Measurements from ENCODE around the gene ARHGAP45. TPM values are rescaled to one million over a fixed set of nuclear protein-coding genes. Genes with fewer than 3 reads are reported as not detected.

ARHGAP45 gene
- total and polyA plus RNA-seq, 4 donors, result 7.4 to 38.6 (median 18.5) TPM

DNA sequence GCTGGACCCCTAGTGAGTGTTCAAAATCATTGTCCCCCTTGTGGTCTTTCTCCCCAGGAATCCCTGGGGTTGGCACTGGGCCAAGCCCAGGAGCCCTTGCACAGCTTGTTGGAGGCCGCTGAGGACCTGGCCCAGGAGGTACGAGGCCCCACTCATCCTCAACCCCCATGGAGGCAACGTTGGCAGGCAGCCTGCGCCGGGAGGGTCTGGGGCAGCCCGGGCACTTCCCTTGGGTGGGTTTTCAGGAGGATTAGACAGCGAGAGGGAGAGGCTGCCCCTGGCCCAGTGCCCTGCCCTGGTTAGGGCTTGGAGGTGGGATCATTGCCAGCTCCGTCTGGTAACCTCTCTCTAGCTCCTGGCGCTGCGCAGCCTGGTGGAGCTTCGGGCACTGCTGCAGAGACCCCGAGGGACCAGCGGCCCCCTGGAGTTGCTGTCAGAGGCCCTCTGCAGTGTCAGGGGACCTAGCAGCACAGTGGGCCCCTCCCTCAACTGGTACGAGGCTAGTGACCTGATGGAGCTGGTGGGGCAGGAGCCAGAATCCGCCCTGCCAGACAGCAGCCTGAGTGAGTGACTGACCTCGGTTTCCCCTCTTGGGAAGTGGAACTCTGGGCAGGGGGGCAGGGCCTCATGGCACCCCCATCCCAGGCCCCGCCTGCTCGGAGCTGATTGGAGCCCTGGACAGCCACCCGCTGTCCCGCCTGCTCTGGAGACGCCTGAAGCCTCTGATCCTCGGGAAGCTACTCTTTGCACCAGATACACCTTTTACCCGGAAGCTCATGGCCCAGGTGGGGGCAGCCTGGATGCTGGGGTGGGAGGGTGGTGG lies 24.1 kb upstream of the ARHGAP45 start:
- Histone ChIP-seq H3K27ac (ENCODE audit: low read depth in 1 of 2, low read length in 2 of 2) (no peak overlapping the region), H3K36me3 (ENCODE audit: control insufficient read depth in 1 of 2, insufficient read depth in 2 of 2, low read length in 1 of 2) (no peaks in the 10 kb centered on the region), H3K9me3 (ENCODE audit: control insufficient read depth, low read length) (no peaks in the 10 kb centered on the region), H3K4me1 (ENCODE audit: control insufficient read depth in 1 of 2, insufficient read depth in 2 of 2, low read length in 2 of 2) (no peaks in the 10 kb centered on the region), H3K27me3 (ENCODE audit: control insufficient read depth in 1 of 2, insufficient read depth in 2 of 2, low read length in 1 of 2) (no peaks in the 10 kb centered on the region), H3K4me3 (ENCODE audit: low read length in 2 of 2) (no peak overlapping the region)
- ATAC-seq (ENCODE audit: low FRiP score) (no peak), DNase-seq (peak in 1 of 2 donors; percentile 58)
- intact Hi-C loops (cut with DNase I), result loop anchor here (5.0 kb wide), 1 partner anchor 54 kb away; the partner anchor contains the start of gene POLR2E (in 2 of the 2)
- 43 to 52% methylated on average over 23 of the region's 23 CpGs for WGBS, 2 donors

DNA sequence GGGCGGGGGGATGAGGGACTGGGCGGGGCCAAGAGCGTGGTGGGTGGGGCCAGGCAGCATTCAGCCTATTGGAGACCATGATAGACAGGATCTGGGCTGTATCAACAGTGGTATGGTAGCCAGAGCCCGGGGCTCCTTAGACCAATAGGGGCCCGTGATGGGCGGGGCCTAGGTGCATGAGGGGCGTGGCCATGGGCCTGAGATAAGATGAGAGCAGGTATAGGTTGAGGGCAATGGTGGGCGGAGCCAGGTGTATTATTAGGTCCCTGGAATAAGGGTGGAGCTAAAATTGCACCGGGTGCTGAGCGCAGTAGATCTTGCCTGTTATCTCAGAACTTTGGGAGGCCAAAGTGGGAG lies 21.7 kb upstream of the ARHGAP45 start:
- Histone ChIP-seq H3K36me3 (ENCODE audit: control insufficient read depth in 1 of 2, insufficient read depth in 2 of 2, low read length in 1 of 2) (no peaks in the 10 kb centered on the region), H3K27me3 (ENCODE audit: control insufficient read depth in 1 of 2, insufficient read depth in 2 of 2, low read length in 1 of 2) (no peaks in the 10 kb centered on the region), H3K9me3 (ENCODE audit: control insufficient read depth, low read length) (no peaks in the 10 kb centered on the region), H3K4me3 (ENCODE audit: low read length in 2 of 2) (no peak overlapping the region), H3K27ac (ENCODE audit: low read depth in 1 of 2, low read length in 2 of 2) (no peak overlapping the region), H3K4me1 (ENCODE audit: control insufficient read depth in 1 of 2, insufficient read depth in 2 of 2, low read length in 2 of 2) (no peaks in the 10 kb centered on the region)
- 70 to 75% methylated on average over 10 of the region's 10 CpGs for WGBS, 2 donors
- peak in 1 of 2 donors; percentile 48 for DNase-seq
- intact Hi-C loops (cut with DNase I), result no loop called here
- ATAC-seq (ENCODE audit: low FRiP score), result no peak

DNA sequence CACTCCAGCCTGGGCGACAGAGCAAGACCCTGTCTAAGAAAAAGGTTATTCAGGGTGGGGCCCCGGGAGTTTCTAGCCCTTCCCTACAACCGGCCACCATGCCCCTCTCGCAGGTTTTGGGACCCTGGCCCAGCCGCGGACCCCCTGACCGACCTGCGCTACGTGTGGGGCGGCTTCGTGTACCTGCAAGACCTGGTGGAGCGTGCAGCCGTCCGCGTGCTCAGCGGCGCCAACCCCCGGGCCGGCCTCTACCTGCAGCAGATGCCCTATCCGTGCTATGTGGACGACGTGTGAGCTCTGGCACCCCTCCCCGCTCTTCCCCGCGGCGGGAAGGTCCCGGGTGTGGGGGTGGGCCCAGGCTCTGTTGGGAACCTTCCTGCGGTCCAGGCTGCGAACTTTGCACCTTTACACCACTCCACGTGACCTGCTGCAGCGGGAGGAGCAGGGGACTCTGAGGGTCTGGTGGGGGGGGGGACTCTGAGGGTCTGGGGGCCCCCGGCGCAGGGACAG lies 20.8 kb upstream of the ARHGAP45 start:
- intact Hi-C loops (cut with DNase I), result no loop called here
- no peak for ATAC-seq (ENCODE audit: low FRiP score)
- 88 to 93% methylated on average over 31 to 33 of the region's 33 CpGs for WGBS, 2 donors

GRCh38 chr19:1046836-1047695 lies 19.9 kb upstream of the ARHGAP45 start:
- 93 to 94% methylated on average over 77 of the region's 77 CpGs for WGBS, 2 donors

More for the DNA sequence above, 20.8 kb upstream of the ARHGAP45 start:
- DNase-seq, result no peak
- Histone ChIP-seq H3K4me3 (ENCODE audit: low read length in 2 of 2) (no peak overlapping the region), H3K9me3 (ENCODE audit: control insufficient read depth, low read length) (no peaks in the 10 kb centered on the region), H3K4me1 (ENCODE audit: control insufficient read depth in 1 of 2, insufficient read depth in 2 of 2, low read length in 2 of 2) (no peaks in the 10 kb centered on the region), H3K27ac (ENCODE audit: low read depth in 1 of 2, low read length in 2 of 2) (no peak overlapping the region), H3K27me3 (ENCODE audit: control insufficient read depth in 1 of 2, insufficient read depth in 2 of 2, low read length in 1 of 2) (no peaks in the 10 kb centered on the region), H3K36me3 (ENCODE audit: control insufficient read depth in 1 of 2, insufficient read depth in 2 of 2, low read length in 1 of 2) (no peaks in the 10 kb centered on the region)

DNA sequence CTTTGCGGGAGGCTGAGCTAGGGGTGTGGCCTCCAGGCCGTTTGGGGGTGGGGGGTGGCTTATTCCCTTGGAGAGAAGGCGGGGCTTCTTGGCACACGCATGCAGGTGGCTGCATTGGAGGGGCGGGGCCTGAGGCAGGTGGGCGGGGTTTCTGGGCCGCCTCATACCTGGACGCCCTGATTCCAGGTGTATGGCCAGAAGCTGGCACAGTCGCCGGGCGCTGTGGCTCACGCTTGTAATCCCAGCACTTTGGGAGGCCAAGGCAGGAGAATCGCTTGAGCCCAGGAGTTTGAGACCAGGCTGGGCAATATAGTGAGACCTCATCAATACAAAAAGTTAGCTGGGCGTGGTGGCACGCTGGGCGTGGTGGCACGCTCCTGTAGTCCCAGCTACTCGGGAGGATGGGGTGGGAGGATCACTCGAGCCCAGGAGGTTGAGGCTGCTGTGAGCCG lies 19.2 kb upstream of the ARHGAP45 start:
- ATAC-seq (ENCODE audit: low FRiP score) (no peak), DNase-seq (no peak)
- WGBS, 2 donors, result 84 to 87% methylated on average over 18 to 20 of the region's 20 CpGs
- Histone ChIP-seq H3K4me1 (ENCODE audit: control insufficient read depth in 1 of 2, insufficient read depth in 2 of 2, low read length in 2 of 2) (no peaks in the 10 kb centered on the region), H3K27ac (ENCODE audit: low read depth in 1 of 2, low read length in 2 of 2) (no peak overlapping the region), H3K9me3 (ENCODE audit: control insufficient read depth, low read length) (no peaks in the 10 kb centered on the region), H3K27me3 (ENCODE audit: control insufficient read depth in 1 of 2, insufficient read depth in 2 of 2, low read length in 1 of 2) (no peaks in the 10 kb centered on the region), H3K4me3 (ENCODE audit: low read length in 2 of 2) (no peak overlapping the region), H3K36me3 (ENCODE audit: control insufficient read depth in 1 of 2, insufficient read depth in 2 of 2, low read length in 1 of 2) (no peaks in the 10 kb centered on the region)
- intact Hi-C loops (cut with DNase I), result no loop called here

More at GRCh38 chr19:1046836-1047695, 19.9 kb upstream of the ARHGAP45 start:
- no peaks in the 10 kb centered on the region for H3K27me3 ChIP-seq (ENCODE audit: control insufficient read depth in 1 of 2, insufficient read depth in 2 of 2, low read length in 1 of 2)
- intact Hi-C loops (cut with DNase I), result no loop called here
- no peaks in the 10 kb centered on the region for H3K36me3 ChIP-seq (ENCODE audit: control insufficient read depth in 1 of 2, insufficient read depth in 2 of 2, low read length in 1 of 2)
- no peak overlapping the region for H3K4me3 ChIP-seq (ENCODE audit: low read length in 2 of 2)
- peak in 1 of 2 donors; percentile 42 for DNase-seq
- ATAC-seq (ENCODE audit: low FRiP score), result no peak
- H3K4me1 ChIP-seq (ENCODE audit: control insufficient read depth in 1 of 2, insufficient read depth in 2 of 2, low read length in 2 of 2), result no peaks in the 10 kb centered on the region
- no peaks in the 10 kb centered on the region for H3K9me3 ChIP-seq (ENCODE audit: control insufficient read depth, low read length)
- no peak overlapping the region for H3K27ac ChIP-seq (ENCODE audit: low read depth in 1 of 2, low read length in 2 of 2)

- Histone ChIP-seq H3K27me3 (ENCODE audit: control insufficient read depth in 1 of 2, insufficient read depth in 2 of 2, low read length in 1 of 2) (no peaks in the 10 kb centered on the region), H3K27ac (ENCODE audit: low read depth in 1 of 2, low read length in 2 of 2) (no peak overlapping the region), H3K9me3 (ENCODE audit: control insufficient read depth, low read length) (no peaks in the 10 kb centered on the region), H3K4me1 (ENCODE audit: control insufficient read depth in 1 of 2, insufficient read depth in 2 of 2, low read length in 2 of 2) (no peaks in the 10 kb centered on the region), H3K4me3 (ENCODE audit: low read length in 2 of 2) (no peak overlapping the region), H3K36me3 (ENCODE audit: control insufficient read depth in 1 of 2, insufficient read depth in 2 of 2, low read length in 1 of 2) (no peaks in the 10 kb centered on the region)
- ATAC-seq (ENCODE audit: low FRiP score) (no peak), DNase-seq (peak in 1 of 2 donors; percentile 45)
- WGBS, 2 donors, result 91 to 93% methylated on average over 15 to 17 of the region's 17 CpGs
- intact Hi-C loops (cut with DNase I), result no loop called here
Measured at GRCh38 chr19:1049106-1049505, 17.9 kb upstream of the ARHGAP45 start.

DNA sequence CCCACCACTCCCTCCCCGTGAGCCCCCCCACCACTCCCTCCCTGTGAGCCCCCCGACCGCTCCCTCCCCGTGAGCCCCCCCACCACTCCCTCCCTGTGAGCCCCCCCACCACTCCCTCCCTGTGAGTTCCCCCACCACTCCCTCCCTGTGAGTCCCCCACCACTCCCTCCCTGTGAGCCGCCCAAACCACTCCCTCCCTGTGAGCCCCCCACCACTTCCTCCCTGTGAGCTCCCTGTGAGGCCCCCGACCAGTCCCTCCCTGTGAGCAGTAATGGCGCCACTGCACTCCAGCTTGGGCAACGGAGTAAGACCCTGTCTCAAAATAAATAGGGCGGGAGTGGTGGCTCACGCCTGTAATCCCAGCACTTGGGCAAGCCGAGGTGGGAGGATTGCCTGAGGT lies 17.2 kb upstream of the ARHGAP45 start:
- no peak for ATAC-seq (ENCODE audit: low FRiP score)
- Histone ChIP-seq H3K9me3 (ENCODE audit: control insufficient read depth, low read length) (no peaks in the 10 kb centered on the region), H3K27me3 (ENCODE audit: control insufficient read depth in 1 of 2, insufficient read depth in 2 of 2, low read length in 1 of 2) (no peaks in the 10 kb centered on the region), H3K4me3 (ENCODE audit: low read length in 2 of 2) (no peak overlapping the region), H3K36me3 (ENCODE audit: control insufficient read depth in 1 of 2, insufficient read depth in 2 of 2, low read length in 1 of 2) (no peaks in the 10 kb centered on the region), H3K27ac (ENCODE audit: low read depth in 1 of 2, low read length in 2 of 2) (no peak overlapping the region), H3K4me1 (ENCODE audit: control insufficient read depth in 1 of 2, insufficient read depth in 2 of 2, low read length in 2 of 2) (no peaks in the 10 kb centered on the region)
- intact Hi-C loops (cut with DNase I), result no loop called here
- no peak for DNase-seq
- 56 to 69% methylated on average over 10 to 11 of the region's 11 CpGs for WGBS, 2 donors

DNA sequence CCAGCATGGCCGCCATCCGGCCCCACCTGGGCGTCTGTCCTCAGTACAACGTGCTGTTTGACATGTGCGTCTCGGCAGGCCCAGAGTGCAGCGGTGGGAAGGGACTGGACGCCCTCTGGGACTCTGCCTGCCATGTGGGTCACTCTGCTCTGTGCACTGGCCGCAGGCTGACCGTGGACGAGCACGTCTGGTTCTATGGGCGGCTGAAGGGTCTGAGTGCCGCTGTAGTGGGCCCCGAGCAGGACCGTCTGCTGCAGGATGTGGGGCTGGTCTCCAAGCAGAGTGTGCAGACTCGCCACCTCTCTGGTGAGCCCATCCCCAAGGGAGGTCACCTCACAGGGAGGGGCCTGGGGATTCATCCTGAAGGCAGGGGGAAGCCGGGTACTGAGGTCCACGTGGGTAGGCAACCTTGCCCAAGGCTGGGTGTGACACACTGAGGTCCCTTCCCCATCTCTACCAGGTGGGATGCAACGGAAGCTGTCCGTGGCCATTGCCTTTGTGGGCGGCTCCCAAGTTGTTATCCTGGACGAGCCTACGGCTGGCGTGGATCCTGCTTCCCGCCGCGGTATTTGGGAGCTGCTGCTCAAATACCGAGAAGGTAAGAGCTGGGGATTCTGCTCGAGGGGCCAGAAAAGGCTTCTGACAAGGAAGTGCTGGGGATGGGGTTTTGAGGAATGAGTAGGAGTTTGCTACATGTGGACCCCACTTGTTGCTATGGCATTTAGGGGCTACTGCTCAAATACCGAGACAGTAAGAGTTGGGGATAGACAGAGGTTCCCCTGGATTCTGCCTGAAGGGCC lies 15.8 kb upstream of the ARHGAP45 start:
- no peak overlapping the region for H3K4me3 ChIP-seq (ENCODE audit: low read length in 2 of 2)
- 83 to 88% methylated on average over 31 of the region's 31 CpGs for WGBS, 2 donors
- H3K36me3 ChIP-seq (ENCODE audit: control insufficient read depth in 1 of 2, insufficient read depth in 2 of 2, low read length in 1 of 2), result no peaks in the 10 kb centered on the region
- peak in 1 of 2 donors; percentile 70 for DNase-seq
- no peaks in the 10 kb centered on the region for H3K27me3 ChIP-seq (ENCODE audit: control insufficient read depth in 1 of 2, insufficient read depth in 2 of 2, low read length in 1 of 2)
- H3K4me1 ChIP-seq (ENCODE audit: control insufficient read depth in 1 of 2, insufficient read depth in 2 of 2, low read length in 2 of 2), result no peaks in the 10 kb centered on the region
- no peak for ATAC-seq (ENCODE audit: low FRiP score)
- H3K9me3 ChIP-seq (ENCODE audit: control insufficient read depth, low read length), result no peaks in the 10 kb centered on the region
- intact Hi-C loops (cut with DNase I), result no loop called here
- H3K27ac ChIP-seq (ENCODE audit: low read depth in 1 of 2, low read length in 2 of 2), result no peak overlapping the region

Data from aorta (tissue), 5 donors.